ENCODE measurements around the gene KCNJ5. TPM values are rescaled to one million over a fixed set of nuclear protein-coding genes. Genes with fewer than 3 reads are reported as not detected.

Gene KCNJ5
- total RNA-seq, 4 donors from 2014 or later: 0.31 to 3.2 (median 0.71) TPM

DNA sequence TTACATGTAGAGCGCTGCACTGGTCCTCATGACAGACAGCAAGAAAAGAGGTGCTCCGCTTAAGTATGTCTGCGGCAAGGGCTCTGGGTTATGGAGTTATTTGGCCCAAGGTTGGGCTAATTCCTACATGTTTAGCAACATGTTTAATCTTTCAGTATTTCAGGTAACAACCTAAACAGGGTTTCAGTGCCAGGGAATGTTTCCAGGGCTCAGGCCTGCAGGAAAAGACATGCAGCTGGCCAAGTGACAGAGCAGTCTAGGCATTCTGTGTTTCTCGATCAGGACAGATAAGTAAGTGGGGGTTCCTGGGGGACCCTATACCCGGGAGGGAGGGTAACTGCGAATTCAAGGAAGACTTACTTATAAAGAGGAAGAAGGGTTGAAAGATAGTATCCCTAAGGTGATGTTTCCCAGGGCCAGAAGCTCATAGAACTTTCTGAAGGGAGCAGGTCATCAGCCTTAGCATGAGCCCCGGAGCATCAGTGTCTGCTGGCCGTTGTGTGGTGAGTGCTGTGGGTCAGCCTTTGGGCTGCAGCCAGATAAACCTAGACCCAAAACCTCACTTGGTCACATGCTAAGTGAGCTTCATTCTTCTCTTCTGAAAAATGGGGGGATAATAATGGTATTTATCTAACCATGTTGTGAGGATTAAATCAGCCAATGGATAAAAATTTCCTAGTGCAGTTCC is 18.4 kb downstream of the KCNJ5 start:
- Histone ChIP-seq H3K4me1 (peaks cover 0 to 33% (median 7%) of the 10 kb centered on the region in 3 donors), H3K9me3 (no peaks in the 10 kb centered on the region), H3K36me3 (no peaks in the 10 kb centered on the region), H3K4me3 (no peak overlapping the region), H3K27ac (no peak overlapping the region), H3K27me3 (no peaks in the 10 kb centered on the region)
- 83 to 89% methylated on average over 8 of the region's 8 CpGs for WGBS, 2 donors (ENCODE audit: low coverage in 1 of 2)
- TF ChIP-seq POLR2A (IDR thresholded peaks at IDR 0.05) (no peak), POLR2AphosphoS5 (IDR thresholded peaks at IDR 0.05) (no peak), EP300 (IDR thresholded peaks at IDR 0.05) (no peak)
- TF ChIP-seq, protein P1, sequence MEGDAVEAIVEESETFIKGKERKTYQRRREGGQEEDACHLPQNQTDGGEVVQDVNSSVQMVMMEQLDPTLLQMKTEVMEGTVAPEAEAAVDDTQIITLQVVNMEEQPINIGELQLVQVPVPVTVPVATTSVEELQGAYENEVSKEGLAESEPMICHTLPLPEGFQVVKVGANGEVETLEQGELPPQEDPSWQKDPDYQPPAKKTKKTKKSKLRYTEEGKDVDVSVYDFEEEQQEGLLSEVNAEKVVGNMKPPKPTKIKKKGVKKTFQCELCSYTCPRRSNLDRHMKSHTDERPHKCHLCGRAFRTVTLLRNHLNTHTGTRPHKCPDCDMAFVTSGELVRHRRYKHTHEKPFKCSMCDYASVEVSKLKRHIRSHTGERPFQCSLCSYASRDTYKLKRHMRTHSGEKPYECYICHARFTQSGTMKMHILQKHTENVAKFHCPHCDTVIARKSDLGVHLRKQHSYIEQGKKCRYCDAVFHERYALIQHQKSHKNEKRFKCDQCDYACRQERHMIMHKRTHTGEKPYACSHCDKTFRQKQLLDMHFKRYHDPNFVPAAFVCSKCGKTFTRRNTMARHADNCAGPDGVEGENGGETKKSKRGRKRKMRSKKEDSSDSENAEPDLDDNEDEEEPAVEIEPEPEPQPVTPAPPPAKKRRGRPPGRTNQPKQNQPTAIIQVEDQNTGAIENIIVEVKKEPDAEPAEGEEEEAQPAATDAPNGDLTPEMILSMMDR (IDR thresholded peaks at IDR 0.05): no peak
- no peak for ATAC-seq

DNA sequence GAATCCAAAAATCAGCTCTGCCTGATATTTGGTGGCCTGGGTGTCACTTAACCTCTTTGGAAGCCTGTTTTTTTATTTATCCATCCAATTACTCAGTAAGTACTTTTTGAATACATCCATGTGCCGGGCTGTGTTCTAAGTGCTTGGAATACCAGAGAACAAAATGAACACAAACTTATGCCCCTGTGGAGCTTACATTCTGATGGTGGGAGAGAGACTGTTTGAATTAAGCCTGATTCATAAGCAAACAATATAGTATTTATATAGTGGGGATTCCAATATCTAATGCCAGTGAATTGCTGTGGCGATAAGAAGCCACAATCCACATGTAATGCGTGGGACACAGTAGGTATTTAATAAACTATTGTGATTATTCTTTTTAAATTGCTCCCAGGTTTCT is 19.4 kb downstream of the KCNJ5 start:
- WGBS, 2 donors (ENCODE audit: low coverage in 1 of 2): 86 to 100% methylated on average over 3 of the region's 3 CpGs
- peaks cover 0 to 23% (median 0%) of the 10 kb centered on the region in 3 donors for H3K4me1 ChIP-seq

DNA sequence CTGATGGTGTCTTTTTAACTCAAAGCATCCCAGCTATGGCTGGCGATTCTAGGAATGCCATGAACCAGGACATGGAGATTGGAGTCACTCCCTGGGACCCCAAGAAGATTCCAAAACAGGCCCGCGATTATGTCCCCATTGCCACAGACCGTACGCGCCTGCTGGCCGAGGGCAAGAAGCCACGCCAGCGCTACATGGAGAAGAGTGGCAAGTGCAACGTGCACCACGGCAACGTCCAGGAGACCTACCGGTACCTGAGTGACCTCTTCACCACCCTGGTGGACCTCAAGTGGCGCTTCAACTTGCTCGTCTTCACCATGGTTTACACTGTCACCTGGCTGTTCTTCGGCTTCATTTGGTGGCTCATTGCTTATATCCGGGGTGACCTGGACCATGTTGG is 20.1 kb downstream of the KCNJ5 start:
- Histone ChIP-seq H3K27me3 (no peaks in the 10 kb centered on the region), H3K9me3 (no peaks in the 10 kb centered on the region), H3K4me3 (no peak overlapping the region), H3K4me1 (peaks cover 0 to 17% (median 0%) of the 10 kb centered on the region in 3 donors), H3K36me3 (no peaks in the 10 kb centered on the region), H3K27ac (no peak overlapping the region)
- ATAC-seq: no peak
- TF ChIP-seq POLR2A (IDR thresholded peaks at IDR 0.05) (no peak), EP300 (IDR thresholded peaks at IDR 0.05) (no peak), POLR2AphosphoS5 (IDR thresholded peaks at IDR 0.05) (no peak)
- TF ChIP-seq, protein P1 (IDR thresholded peaks at IDR 0.05): no peak
- WGBS, 2 donors (ENCODE audit: low coverage in 1 of 2): 99 to 100% methylated on average over 3 to 11 of the region's 17 CpGs

More for the DNA sequence above, 19.4 kb downstream of the KCNJ5 start:
- H3K27ac ChIP-seq: no peak overlapping the region
- no peaks in the 10 kb centered on the region for H3K36me3 ChIP-seq
- no peak overlapping the region for H3K4me3 ChIP-seq
- H3K27me3 ChIP-seq: no peaks in the 10 kb centered on the region
- TF ChIP-seq, protein P1 (IDR thresholded peaks at IDR 0.05): no peak
- no peak for TF ChIP-seq POLR2AphosphoS5 (IDR thresholded peaks at IDR 0.05)
- no peak for TF ChIP-seq POLR2A (IDR thresholded peaks at IDR 0.05)
- TF ChIP-seq EP300 (IDR thresholded peaks at IDR 0.05): no peak
- ATAC-seq: no peak
- H3K9me3 ChIP-seq: no peaks in the 10 kb centered on the region

DNA sequence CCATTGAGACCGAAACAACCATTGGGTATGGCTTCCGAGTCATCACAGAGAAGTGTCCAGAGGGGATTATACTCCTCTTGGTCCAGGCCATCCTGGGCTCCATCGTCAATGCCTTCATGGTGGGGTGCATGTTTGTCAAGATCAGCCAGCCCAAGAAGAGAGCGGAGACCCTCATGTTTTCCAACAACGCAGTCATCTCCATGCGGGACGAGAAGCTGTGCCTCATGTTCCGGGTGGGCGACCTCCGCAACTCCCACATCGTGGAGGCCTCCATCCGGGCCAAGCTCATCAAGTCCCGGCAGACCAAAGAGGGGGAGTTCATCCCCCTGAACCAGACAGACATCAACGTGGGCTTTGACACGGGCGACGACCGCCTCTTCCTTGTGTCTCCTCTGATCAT is 20.5 kb downstream of the KCNJ5 start:
- peaks cover 0 to 14% (median 0%) of the 10 kb centered on the region in 3 donors for H3K4me1 ChIP-seq
- no peak for ATAC-seq
- no peaks in the 10 kb centered on the region for H3K27me3 ChIP-seq
- TF ChIP-seq POLR2AphosphoS5 (IDR thresholded peaks at IDR 0.05) (no peak), EP300 (IDR thresholded peaks at IDR 0.05) (no peak), POLR2A (IDR thresholded peaks at IDR 0.05) (no peak)
- TF ChIP-seq, protein P1 (IDR thresholded peaks at IDR 0.05): no peak
- no peak overlapping the region for H3K27ac ChIP-seq
- no peaks in the 10 kb centered on the region for H3K36me3 ChIP-seq
- H3K4me3 ChIP-seq: no peak overlapping the region
- WGBS, 2 donors (ENCODE audit: low coverage in 1 of 2): 100% methylated on average over 1 of the region's 18 CpGs; no CpG with 5 or more reads in 1 of the 2 donors
- no peaks in the 10 kb centered on the region for H3K9me3 ChIP-seq

DNA sequence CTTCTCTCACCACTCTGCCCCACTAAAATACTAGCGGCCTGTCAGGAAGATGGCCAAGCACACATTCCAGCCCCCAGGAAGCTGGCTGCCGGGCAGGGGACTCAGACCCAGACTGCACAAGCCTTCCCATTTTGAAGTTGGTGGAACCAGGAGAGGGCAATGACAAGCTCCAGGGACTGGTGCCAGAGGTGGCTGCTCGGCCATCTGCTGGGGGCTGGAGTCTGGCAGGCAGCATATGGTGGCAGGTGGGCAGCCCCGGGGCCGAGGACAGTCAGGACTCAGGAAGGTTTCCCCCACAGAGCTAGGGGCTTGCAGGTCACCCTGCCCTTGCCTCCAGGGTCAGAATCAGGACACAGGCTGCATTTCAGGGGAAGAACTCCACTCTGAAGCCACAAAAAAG is 22.6 kb downstream of the KCNJ5 start:
- no CpG with 5 or more reads among the region's 5 CpGs for WGBS, 2 donors (ENCODE audit: low coverage in 1 of 2)

More for the DNA sequence above, 22.6 kb downstream of the KCNJ5 start:
- no peaks in the 10 kb centered on the region for H3K36me3 ChIP-seq
- no peaks in the 10 kb centered on the region for H3K27me3 ChIP-seq
- peaks cover 0 to 7% (median 0%) of the 10 kb centered on the region in 3 donors for H3K4me1 ChIP-seq
- no peak overlapping the region for H3K27ac ChIP-seq
- no peak for ATAC-seq
- no peak overlapping the region for H3K4me3 ChIP-seq
- no peaks in the 10 kb centered on the region for H3K9me3 ChIP-seq
- no peak for TF ChIP-seq POLR2AphosphoS5 (IDR thresholded peaks at IDR 0.05)
- TF ChIP-seq, protein P1 (IDR thresholded peaks at IDR 0.05): no peak
- no peak for TF ChIP-seq POLR2A (IDR thresholded peaks at IDR 0.05)
- no peak for TF ChIP-seq EP300 (IDR thresholded peaks at IDR 0.05)
